Loucy (cell line): ENCODE results near the gene ARID1B.

Experiments used
- EZH2phosphoT487 ChIP-seq: fragments of 200-600 bp; IDR thresholded peaks from 2 replicates; pipeline ENCODE4 v1.6.1; 2018; ENCODE audit warnings: antibody characterized with exemption, mild to moderate bottlenecking, moderate library complexity, borderline replicate concordance
- TF ChIP-seq, protein P1 (sequence below): fragments of 200-600 bp; sonication (generic); conservative IDR thresholded peaks from 2 replicates; pipeline ENCODE4 v1.5.1; 2014; ENCODE audit warnings: mild to moderate bottlenecking, antibody characterized with exemption, low read length

DNA sequence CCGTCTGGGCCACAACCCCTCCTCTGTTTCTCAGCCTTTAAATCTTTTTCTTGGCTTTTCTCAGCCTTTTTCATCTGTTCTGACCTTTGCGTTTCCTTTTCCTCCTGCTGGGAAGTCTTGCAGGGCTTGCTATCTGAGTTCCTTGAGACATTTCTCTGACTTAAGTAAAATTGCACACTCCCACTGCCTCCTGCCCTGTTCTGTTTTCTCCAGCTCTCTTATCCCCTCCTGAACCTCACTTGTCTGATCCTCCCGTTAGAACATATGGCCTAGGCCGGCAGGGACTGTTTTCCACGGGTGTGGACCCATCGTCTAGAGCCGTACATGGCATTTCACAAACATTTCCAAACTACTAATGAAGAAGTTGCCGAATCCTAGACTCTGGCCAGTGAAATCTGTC is 63.0 kb downstream of the ARID1B start:
- TF ChIP-seq, protein P1, sequence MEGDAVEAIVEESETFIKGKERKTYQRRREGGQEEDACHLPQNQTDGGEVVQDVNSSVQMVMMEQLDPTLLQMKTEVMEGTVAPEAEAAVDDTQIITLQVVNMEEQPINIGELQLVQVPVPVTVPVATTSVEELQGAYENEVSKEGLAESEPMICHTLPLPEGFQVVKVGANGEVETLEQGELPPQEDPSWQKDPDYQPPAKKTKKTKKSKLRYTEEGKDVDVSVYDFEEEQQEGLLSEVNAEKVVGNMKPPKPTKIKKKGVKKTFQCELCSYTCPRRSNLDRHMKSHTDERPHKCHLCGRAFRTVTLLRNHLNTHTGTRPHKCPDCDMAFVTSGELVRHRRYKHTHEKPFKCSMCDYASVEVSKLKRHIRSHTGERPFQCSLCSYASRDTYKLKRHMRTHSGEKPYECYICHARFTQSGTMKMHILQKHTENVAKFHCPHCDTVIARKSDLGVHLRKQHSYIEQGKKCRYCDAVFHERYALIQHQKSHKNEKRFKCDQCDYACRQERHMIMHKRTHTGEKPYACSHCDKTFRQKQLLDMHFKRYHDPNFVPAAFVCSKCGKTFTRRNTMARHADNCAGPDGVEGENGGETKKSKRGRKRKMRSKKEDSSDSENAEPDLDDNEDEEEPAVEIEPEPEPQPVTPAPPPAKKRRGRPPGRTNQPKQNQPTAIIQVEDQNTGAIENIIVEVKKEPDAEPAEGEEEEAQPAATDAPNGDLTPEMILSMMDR, result no peak
- no peak for TF ChIP-seq EZH2phosphoT487
